Loucy (cell line): Measurements from ENCODE around the gene NFYA.

Experiments used
- CTCF ChIP-seq: fragments of 200-600 bp; sonication (generic); conservative IDR thresholded peaks from 2 replicates; pipeline ENCODE4 v1.5.1; 2014; ENCODE audit warnings: mild to moderate bottlenecking, antibody characterized with exemption, low read length
- EZH2phosphoT487 ChIP-seq: fragments of 200-600 bp; IDR thresholded peaks from 2 replicates; pipeline ENCODE4 v1.6.1; 2018; ENCODE audit warnings: antibody characterized with exemption, mild to moderate bottlenecking, moderate library complexity, borderline replicate concordance

DNA sequence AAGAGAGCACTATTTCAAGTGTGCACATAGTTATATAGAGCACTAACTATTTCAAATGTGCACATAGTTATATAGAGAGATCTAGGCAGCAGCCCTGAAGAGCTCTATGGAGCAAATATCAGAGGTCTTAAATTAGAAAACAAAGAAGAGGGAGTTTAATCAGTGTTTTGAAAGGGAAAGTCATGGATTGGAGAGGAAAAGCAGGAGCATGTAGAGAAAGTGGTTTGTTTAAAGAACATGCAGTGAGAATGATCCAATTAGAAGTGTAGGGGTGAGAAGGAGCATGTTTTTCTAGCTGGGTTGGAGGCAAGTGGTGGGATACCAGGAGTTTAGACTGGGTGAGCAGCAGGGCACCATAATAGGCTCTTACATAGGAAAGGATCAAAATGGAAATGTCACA, 64.1 kb downstream of the NFYA start:
- no peak for TF ChIP-seq CTCF
- no peak for TF ChIP-seq EZH2phosphoT487
